ENCODE data around the gene SCFD1. TPM values are rescaled to one million over a fixed set of nuclear protein-coding genes. Genes with fewer than 3 reads are reported as not detected.

Gene SCFD1
- total and polyA plus RNA-seq, 10 of the 15 experiments (the other 5 are each of a cell fraction or from before 2014, with no cell fraction given): 61.5 to 98.4 (median 82.5) TPM

DNA sequence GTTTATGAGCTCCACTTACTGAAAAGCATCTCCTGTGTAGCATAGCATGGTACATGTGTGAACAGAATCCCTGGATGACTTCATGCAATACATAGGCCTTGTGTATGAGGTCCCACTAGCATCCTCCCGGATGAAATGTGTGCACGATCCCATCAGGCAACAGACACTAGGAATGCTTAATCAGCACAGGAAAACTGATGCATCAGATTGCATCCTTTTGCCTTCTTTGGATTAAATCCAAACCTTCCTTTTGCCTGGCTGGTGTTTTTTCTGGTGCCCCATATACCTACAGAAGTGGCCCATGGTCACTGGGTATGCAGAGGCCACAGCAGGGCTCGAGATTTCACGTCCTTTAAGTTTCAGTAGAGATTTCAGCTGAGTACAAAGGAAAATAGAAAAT is 131.3 kb downstream of the SCFD1 start (continued):
- TF ChIP-seq, protein P1, sequence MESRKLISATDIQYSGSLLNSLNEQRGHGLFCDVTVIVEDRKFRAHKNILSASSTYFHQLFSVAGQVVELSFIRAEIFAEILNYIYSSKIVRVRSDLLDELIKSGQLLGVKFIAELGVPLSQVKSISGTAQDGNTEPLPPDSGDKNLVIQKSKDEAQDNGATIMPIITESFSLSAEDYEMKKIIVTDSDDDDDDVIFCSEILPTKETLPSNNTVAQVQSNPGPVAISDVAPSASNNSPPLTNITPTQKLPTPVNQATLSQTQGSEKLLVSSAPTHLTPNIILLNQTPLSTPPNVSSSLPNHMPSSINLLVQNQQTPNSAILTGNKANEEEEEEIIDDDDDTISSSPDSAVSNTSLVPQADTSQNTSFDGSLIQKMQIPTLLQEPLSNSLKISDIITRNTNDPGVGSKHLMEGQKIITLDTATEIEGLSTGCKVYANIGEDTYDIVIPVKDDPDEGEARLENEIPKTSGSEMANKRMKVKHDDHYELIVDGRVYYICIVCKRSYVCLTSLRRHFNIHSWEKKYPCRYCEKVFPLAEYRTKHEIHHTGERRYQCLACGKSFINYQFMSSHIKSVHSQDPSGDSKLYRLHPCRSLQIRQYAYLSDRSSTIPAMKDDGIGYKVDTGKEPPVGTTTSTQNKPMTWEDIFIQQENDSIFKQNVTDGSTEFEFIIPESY (IDR thresholded peaks at IDR 0.05): no peak
- TF ChIP-seq MTA2 (IDR thresholded peaks at IDR 0.05; ENCODE audit: low read depth): no peak
- TF ChIP-seq RBBP5 (conservative IDR thresholded peaks at IDR 0.05): no peak
- no peak for TF ChIP-seq ATF7 (IDR thresholded peaks at IDR 0.05; ENCODE audit: low read depth)
- TF ChIP-seq CREM (IDR thresholded peaks at IDR 0.05; ENCODE audit: low read depth): no peak
- TF ChIP-seq IKZF1 (conservative IDR thresholded peaks at IDR 0.05): no peak
- TF ChIP-seq SIX5 (IDR thresholded peaks at IDR 0.05; ENCODE audit: low read depth, low read length, severe bottlenecking): no peak
- no peak for TF ChIP-seq JUND (IDR thresholded peaks at IDR 0.05; ENCODE audit: low read depth, low read length)
- TF ChIP-seq, protein P2, sequence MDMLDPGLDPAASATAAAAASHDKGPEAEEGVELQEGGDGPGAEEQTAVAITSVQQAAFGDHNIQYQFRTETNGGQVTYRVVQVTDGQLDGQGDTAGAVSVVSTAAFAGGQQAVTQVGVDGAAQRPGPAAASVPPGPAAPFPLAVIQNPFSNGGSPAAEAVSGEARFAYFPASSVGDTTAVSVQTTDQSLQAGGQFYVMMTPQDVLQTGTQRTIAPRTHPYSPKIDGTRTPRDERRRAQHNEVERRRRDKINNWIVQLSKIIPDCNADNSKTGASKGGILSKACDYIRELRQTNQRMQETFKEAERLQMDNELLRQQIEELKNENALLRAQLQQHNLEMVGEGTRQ (IDR thresholded peaks at IDR 0.05; ENCODE audit: borderline replicate concordance, low read depth, low read length): no peak
- no peak for TF ChIP-seq POLR2A (IDR thresholded peaks at IDR 0.05; ENCODE audit: low read depth, low read length)

DNA sequence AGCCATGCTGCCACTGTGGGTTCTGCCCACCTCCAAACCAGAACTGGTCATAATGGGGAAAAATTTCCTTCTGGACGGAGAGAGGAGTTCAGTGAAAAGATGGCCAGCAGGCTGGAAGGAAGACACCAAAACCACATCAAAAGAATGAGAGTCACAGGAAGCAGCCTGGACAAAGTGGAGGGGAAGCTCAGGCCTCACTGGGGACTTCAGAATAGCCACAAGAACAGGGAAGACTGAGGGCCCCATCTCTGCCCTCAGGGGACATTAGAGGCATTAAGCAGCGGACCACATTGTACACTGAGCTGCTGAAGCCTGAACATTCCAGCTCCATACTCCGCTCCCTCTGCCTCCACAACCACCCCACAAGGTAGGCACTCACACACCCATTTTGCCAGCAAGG is 132.7 kb downstream of the SCFD1 start:
- no peak overlapping the region for H3K4me3 ChIP-seq
- in situ Hi-C loops (cut with MboI) (no loop called here), intact Hi-C loops (cut with micrococcal nuclease; ENCODE audit: unreplicated experiment) (no loop called here)
- no peaks in the 10 kb centered on the region for H3K4me1 ChIP-seq (ENCODE audit: control insufficient read depth, insufficient read depth, low read length)
- BruUV-seq (replicated peaks): no TSS peak
- ChIA-PET CTCF (no interaction called here), RAD21 (ENCODE audit: unreplicated experiment) (no interaction called here), SMC1A (ENCODE audit: uncharacterized antibody, unreplicated experiment) (no interaction called here), POLR2A (no interaction called here)
- DNase-seq (ENCODE audit: low read depth, low spot score): no peak
- H3K9me3 ChIP-seq (replicated peaks; ENCODE audit: control insufficient read depth, insufficient read depth, low read length): no peaks in the 10 kb centered on the region
- no peaks in the 10 kb centered on the region for H3K36me3 ChIP-seq (ENCODE audit: control insufficient read depth in 2 of 2, insufficient read depth in 2 of 2, low read length in 1 of 2)
- no peaks in the 10 kb centered on the region for H3K79me2 ChIP-seq (ENCODE audit: control insufficient read depth, insufficient read depth, low read length)
- no peak overlapping the region for H3K9ac ChIP-seq (ENCODE audit: control insufficient read depth, insufficient read depth, low read length)
- TF ChIP-seq WRNIP1 (IDR thresholded peaks at IDR 0.05; ENCODE audit: borderline replicate concordance, low read depth, low read length) (no peak), SMAD1 (IDR thresholded peaks at IDR 0.05; ENCODE audit: low read depth, partially characterized antibody) (no peak), DPF2 (IDR thresholded peaks at IDR 0.05) (no peak), SREBF1 (IDR thresholded peaks at IDR 0.05; ENCODE audit: low read length) (no peak), TCF7 (IDR thresholded peaks at IDR 0.05; ENCODE audit: borderline replicate concordance) (no peak), NR2F1 (conservative IDR thresholded peaks at IDR 0.05) (no peak), BHLHE40 (IDR thresholded peaks at IDR 0.05; ENCODE audit: borderline replicate concordance in 1 of 2, low read depth in 2 of 2, low read length in 1 of 2) (no peak)
- TF ChIP-seq, protein P3, sequence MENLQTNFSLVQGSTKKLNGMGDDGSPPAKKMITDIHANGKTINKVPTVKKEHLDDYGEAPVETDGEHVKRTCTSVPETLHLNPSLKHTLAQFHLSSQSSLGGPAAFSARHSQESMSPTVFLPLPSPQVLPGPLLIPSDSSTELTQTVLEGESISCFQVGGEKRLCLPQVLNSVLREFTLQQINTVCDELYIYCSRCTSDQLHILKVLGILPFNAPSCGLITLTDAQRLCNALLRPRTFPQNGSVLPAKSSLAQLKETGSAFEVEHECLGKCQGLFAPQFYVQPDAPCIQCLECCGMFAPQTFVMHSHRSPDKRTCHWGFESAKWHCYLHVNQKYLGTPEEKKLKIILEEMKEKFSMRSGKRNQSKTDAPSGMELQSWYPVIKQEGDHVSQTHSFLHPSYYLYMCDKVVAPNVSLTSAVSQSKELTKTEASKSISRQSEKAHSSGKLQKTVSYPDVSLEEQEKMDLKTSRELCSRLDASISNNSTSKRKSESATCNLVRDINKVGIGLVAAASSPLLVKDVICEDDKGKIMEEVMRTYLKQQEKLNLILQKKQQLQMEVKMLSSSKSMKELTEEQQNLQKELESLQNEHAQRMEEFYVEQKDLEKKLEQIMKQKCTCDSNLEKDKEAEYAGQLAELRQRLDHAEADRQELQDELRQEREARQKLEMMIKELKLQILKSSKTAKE (IDR thresholded peaks at IDR 0.05; ENCODE audit: low read depth, poor library complexity, severe bottlenecking): no peak
- no peaks in the 10 kb centered on the region for H4K20me1 ChIP-seq (ENCODE audit: control insufficient read depth, insufficient read depth)
- H2AFZ ChIP-seq (ENCODE audit: control insufficient read depth, low read depth, low read length): no peak overlapping the region
- no peak for FAIRE-seq
- 30% methylated on average over 3 of the region's 3 CpGs for WGBS (ENCODE audit: insufficient coverage, insufficient replicate concordance, low lambda C conversion rate, missing lambda C conversion rate)
- no peaks in the 10 kb centered on the region for H3K27me3 ChIP-seq (replicated peaks in 1 of 2; ENCODE audit: control insufficient read depth in 2 of 2, insufficient read depth in 2 of 2, low read length in 1 of 2)
- no peak overlapping the region for H3K4me2 ChIP-seq (ENCODE audit: control insufficient read depth, insufficient read depth)
- H3K27ac ChIP-seq (ENCODE audit: control insufficient read depth, insufficient read depth): no peak overlapping the region
- ATAC-seq: no peak
